ENCODE measurements around the gene FAM162B.
"Not testable (repeated sequence)": the region's sequence is repeated elsewhere in the genome, so short reads cannot be mapped to it uniquely, and the experiment has no call there.

FAM162B gene

DNA sequence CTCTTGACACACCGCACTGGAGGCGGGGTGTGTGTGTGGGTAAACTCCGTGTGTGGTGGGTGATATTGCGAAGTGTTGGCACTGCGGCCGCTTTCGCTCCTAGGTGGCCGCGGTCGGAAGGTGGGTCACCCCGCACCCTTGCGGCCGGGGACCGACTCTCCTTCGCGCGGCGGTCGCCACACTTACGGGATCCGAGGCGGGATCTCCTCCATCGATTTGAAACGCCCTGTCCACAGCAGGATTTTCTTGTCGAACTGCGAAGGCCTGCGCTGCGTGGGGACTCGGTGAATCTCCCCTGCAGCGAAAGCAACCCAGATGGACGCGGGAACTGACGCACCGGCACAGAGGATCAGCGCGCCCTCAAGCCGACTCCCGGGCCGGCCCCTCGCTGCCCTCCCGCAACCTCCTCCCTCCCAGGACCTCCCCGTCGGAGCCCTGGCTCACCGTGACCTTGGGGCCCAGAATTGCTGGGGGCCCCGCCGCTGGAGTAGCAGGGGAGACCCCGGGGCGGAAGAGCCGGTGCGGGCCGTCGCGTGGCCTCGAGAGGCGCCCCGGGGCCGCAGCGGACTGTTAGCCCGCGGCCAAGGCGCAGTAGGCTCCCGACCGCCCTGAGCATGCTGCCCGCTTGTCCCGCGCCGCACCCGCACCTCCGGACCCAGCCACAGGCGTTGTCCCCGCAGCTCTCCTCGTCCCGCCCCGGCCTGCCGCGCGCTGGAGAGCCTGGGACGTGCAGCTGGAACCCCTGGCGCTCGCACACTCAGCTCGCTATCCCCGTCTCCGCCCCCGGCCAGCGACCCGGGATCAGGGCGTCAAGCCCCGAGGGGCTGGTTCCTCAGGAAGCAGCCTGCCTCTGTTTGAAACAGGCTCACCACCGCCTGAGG, at the start of gene FAM162B:
Gene FAM162B, minus strand, starts transcription at position 759 of the 881 bp plus-strand sequence. Its CDS starts 143 bp downstream, at position 616.
- peak; percentile 2 for DNase-seq (ENCODE audit: low read depth)

DNA sequence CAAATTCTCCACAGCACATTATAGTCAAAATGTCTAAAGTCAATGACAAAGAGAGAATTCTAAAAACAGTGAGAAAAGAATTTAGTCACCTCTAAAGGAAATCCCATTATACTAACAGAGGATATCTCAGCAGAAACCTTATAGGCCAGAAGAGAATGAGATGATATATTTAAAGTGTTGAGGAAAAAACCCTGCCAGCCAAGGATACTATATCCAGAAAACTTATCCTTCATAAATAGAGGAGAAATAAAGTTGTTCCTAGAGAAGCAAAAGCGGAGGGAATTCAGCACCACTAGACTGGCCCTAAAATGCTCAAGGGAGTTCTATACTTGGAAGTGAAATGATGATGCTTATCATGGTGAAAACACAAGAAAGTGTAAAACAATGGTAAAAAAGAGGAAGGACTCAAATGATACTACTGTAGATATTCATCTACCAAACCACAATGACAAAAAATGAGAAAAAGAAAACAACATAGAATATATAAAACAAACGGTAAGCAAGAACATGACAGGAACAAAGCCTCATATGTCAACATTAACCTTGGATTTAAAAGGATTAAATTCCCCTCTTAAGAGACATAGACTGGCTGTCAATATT, 46.6 kb upstream of the FAM162B start:
- DNase-seq (ENCODE audit: low read depth): no peak

DNA sequence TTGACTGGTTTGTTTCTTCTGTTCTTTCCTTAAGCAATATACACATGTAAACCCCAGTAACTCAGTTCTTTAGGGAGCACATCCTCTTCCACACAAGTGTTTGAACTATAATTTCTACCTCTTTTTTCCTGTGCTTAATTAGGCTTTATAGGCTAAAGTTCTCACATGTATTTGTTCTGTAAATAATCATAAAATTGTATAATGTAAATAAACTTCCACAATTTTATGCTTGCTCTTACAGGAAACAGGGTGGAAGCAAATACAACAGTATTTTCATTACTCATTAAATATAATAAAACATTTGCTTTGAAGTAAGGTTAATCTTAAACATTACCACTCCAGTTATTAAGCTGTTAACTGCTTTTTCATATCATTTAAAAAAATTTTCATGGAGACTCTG, 36.5 kb upstream of the FAM162B start:
- no peak for DNase-seq (ENCODE audit: low read depth)

DNA sequence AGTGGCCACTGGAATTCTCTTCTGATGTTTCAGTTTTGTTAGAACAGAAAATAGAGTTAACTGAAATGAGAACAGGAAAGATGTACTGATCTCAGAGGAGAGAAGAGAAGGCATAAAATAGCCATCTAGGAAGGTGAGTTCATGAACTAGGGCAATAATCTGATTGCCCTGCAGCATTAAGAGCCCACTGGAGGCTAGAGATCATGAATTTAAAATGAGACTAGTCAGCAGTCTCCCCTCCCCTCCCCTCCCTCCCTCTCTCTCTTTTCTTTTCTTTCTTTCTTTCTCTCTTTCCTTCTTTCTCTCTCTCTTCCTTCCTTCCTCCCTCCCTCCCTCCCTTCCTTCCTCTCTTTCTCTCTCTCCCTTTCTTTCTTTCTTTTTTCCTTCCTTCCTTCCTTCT, 34.4 kb upstream of the FAM162B start:
- no peak for DNase-seq (ENCODE audit: low read depth)

DNA sequence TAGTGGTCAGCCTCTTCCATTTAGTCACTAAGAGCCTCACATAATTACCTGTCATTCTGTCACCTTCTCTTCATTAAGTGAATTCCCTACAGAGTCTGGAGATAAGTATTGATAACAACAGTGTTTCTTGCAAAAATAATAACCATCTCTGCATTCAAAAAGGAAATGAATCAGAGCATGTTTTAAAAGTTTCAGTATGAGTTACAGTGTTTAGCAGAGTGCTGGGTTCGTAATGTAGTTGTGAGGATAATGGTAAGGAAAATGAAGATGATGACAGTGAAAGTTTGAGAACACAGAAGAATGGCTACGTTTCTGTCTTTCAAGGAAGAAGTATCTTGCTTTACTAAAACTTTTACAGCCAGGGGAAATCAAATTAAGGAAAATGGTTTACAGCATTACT, 32.1 kb upstream of the FAM162B start:
- no peak for DNase-seq (ENCODE audit: low read depth)

DNA sequence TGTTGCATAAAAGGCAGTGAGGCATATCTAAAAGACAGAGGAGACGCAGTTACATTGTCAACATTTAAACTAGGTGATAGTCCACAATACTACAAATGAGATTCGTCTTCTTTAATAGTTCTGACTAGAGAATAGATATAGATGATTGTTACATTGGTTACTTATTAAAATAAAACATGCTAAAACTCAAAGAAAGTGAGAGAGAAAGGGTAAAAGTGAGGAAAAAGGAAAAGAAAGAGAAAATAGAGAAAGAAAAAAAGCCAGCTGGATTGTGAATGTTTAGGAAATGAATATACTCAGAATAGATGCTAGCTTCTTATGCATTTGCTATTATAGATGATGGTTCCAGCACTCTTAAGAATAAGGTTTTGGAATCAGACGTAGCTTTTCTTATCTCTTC, 27.7 kb upstream of the FAM162B start:
- DNase-seq (ENCODE audit: low read depth): no peak

DNA sequence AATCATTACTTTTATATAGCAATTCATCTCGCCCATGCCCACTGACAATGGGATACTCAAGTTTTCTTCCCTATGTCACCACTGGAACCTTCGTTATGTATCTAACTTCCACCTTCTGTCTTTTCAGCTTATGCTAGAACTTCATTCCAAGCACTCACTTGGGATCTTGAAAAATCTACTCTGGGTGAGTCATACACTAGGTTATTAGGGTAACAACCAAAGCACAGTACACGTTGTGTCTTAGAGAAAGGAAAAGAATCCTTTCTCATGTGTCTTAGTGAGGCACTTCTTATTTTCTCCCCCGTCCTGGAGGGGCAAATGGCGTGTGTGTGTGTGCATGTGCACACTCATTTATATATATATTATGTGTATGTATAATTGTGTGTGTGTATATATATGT, 18.3 kb upstream of the FAM162B start:
- no peak for DNase-seq (ENCODE audit: low read depth)

DNA sequence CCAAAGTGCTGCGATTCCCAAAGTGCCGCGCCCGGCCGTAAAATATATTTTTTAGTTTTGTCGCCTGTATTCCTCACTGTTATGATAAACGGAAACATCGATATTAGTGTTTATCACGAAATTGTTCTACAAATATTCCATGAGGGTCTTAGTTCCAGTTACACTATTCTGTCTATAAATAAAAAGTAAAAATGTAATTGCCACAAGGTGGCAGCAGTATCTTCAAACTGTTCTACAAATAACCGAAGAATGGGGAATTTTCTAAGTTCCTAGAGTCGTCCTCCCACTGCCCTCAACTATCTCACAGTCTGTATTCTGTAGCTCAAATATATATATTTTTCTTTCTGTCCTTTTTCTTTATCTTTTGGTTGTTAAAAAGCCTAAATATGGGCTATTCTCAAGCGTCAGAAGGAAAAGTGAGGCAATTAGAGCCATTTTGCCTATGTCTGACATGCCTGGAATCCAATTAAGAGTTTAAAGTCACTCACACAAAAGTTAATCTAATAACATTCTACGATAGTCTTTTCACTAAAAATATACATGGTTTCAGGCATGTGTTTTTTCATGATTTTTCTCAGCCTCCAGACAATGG, 14.2 kb upstream of the FAM162B start:
- DNase-seq (ENCODE audit: low read depth): no peak

DNA sequence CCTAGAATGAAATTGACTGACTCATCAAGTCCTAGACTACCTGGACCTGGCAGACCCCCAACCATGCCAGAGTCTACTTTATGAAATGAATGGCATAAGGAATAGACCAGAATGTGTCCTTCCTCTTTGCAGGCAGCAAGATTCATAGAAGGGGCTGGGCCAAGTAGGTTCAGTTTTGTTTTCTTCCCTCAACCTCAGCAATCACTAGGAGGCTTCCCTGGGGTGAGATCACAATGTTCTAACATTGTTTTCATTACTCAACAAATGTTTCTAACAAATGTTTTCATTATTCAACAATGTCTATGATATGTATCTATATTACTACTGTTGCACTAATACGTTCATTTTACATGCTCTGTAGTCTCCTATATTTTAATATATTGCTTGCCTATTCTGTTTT, 8.4 kb upstream of the FAM162B start:
- DNase-seq (ENCODE audit: low read depth): no peak

DNA sequence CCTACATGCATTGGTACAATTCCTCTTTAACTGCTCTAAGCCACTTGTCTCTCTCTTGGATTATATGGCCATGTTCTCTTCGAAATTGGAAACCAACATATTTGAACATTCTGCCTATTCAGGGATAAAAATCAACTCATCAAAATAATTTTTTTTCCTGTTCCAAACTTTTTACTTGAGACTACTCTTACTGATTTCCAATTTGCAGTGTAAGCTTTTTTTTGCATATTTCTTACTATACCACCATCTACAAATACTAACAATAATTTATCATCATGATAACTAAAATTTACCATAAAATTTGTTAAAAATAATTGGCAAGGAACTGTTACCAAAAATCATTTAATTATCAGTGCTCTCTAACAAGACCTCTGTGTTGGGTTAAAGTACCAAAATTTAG, 6.9 kb upstream of the FAM162B start:
- no peak for DNase-seq (ENCODE audit: low read depth)

DNA sequence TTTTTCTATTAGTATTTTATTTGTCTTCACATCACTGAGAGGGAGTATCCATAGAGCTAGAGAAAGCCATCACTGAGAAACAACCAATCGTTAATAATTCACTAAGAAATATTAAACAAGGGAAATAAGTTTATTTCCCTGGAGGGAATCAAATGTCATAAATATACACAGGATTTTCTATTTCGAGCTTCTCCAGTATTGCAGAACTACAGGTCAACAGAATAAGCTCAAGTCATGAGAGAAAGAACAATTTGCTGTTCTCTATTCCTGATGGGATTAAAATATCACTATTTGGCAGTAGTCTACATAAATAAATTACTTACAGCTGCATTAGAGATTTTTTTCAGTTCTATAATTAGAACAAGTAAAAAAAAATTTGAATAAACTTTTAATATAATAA, 2.2 kb upstream of the FAM162B start:
- DNase-seq (ENCODE audit: low read depth): no peak

DNA sequence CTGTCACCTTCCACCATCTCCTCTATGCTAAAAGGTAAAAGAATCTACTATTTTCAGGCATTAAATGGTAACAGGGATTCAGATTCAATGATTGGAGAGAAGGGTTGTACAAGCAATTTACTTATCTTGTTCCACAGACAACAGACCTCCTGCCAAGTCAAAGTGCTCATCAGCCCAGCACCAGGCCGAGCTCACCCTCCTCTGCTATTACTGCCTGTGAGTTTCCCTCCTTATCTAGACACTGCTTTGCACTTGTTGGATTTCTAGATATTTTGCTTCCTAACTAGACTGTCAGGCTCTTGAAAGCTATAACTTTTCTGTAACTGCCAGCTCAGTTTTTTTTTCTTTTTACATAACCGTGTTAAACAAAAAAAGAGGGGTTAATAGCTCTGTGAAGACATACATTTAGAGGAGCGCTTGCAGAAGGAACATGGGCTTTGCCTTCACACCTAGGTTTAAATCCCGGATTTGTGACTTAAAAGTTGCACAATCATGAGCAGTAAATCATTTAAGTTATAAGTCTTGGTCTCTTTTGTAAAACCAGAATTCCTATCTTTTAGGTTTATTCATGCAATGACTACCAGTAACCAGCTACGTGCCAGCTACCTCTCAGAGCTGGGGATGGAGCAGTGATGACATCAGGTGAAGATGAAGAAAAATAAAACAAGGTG, 1.1 kb upstream of the FAM162B start:
- DNase-seq (ENCODE audit: low read depth): no peak

DNA sequence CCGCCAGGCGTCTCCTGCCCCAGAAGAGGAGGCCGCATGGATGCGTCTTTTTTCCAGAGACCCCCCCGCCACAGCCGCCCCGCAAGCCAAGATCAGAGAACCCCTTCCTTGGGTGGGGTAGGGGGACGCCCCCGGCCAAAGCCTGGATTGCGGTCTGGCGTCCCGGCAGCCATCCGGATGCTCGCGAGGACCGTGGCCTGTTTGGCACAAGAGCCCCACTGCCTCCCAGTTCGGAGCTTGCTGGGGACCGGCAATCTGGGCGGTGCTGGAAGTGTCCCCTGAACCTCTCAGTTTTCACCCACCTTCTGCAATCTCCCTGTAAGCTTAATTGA, 924 bp downstream of the FAM162B start:
- no peak for DNase-seq (ENCODE audit: low read depth)

DNA sequence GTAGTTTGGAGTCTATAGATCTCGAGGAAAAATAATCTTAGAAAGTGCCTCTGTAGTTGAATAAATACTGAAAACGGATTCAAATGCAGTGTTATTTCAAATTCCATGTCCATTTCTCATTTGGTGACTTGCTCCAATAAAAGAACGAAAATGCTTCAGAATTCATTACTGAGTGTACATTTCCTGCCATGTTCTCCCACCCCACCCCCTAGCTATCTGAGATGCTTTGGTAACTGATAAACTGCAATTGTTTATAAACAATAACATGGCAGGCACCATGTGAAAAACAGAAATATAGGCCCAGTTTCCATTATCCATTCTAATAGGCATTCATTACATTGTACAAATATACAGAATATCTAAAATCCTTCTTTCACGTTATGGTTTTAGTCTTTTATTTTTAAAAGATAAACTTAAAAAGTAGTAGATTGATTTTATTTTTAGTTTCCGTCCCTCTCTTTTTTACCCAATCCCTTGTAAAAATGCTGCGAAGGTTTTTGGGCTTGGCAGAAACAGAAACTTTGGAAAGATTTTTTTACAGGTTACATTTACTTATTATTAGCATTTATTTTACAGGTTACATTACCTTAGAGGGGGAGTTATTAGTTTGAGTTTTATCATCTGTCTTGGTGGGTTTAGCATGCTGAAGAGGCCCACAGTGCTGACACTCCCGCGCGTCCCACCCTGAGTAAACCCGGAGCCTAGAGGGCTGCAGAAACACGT, 1.5 kb downstream of the FAM162B start:
- no peak for DNase-seq (ENCODE audit: low read depth)

DNA sequence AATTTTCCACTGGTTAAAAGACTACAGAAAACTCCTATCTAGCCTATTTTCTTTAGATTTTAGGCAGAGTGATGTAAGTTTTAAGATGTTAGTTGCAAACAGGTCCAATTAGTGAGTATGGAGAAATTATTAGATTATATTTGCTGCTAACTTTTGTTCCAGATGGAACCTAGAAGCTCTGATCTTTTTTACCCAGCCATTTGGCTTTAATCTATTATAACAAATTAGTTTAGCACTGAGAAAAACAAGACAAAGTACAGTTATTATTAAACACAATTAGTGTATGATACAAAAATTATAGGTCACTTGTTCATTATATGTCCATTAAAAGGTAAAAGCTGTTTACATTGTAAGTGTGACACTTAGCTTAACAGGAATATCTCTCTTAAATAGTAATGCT, 2.5 kb downstream of the FAM162B start:
- no peak for DNase-seq (ENCODE audit: low read depth)

DNA sequence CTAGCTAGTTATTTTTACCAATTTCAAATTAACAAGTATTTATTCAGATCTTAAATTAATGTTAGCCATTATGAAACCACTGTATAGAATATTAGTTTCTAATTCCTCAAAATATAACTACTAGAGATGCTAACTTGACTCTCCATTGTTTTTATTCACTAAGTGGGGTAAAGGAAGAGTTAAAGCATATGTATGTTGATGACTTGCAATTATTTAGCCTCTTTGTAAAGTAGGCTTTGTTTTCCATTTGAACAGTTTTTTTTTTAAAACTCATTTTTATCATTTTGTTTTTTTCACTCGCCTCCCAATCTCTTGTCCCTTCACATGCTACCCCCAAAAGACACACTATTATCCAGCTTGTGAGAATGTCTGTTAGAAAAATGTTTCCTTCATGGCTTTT, 3.3 kb downstream of the FAM162B start:
- no peak for DNase-seq (ENCODE audit: low read depth)

DNA sequence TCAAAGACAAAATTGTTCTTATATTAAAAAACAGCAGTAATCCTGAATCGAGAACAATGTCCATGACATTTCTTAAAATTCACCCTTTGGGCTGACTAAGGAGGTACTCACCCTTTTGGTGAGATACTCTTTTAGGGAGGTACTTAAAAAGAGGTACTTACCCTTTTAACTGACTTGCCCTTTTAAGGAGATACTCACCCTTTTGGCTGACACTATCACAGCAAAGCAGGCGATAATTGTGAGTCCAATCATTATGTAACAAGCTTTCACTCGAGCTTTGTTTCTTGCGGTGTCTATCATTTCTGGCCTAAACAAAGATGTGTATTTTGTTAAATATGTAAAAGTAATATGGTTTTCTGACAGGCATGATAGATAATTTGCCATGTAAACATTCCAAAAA, 3.7 kb downstream of the FAM162B start:
- no peak for DNase-seq (ENCODE audit: low read depth)

DNA sequence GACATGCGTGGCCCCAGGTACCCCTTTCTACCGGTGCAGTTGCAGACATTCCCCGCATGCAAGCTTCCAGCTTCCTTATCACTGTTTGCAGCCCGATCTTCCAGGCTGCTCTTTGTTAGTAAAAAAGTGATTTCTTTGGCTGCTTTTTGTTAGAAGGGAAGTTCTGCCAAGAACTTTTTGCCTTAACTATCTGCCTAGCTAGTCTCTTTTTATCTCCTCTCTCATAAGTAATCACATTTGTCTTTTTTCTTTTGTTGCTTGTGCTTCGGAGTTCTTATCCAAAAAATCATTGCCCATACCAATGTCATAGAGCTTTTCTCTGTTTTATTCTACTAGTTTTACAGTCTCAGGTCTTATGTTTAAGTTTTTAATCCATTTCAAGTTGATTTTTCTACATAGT, 20.3 kb downstream of the FAM162B start:
- no peak for DNase-seq (ENCODE audit: low read depth)

DNA sequence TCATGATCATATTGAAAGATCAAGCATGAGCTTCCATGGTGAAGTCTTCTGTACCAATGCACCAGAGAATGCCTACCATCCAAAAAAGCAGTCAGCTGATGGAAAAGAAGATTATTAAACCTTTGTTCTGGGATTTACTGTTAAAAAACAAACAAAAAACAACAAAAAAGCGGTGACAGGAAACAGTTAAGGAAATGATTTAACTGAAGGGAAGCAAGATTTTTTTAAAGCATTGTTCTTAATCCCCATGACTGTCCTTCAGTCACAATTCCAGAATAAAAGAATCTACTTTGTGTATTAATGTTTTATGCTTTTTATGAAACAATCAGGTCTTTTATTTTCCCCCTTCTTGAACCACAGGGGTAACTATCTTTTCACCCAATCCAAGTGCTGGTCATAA, 23.9 kb downstream of the FAM162B start:
- DNase-seq (ENCODE audit: low read depth): no peak

DNA sequence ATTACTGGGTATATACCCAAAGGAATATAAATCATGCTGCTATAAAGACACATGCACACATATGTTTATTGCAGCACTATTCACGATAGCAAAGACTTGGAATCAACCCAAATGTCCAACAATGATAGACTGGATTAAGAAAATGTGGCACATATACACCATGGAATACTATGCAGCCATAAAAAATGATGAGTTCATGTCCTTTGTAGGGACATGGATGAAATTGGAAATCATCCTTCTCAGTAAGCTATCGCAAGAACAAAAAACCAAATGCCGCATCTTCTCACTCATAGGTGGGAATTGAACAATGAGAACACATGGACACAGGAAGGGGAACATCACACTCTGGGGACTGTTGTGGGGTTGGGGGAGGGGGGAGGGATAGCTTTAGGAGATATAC, 25.0 kb downstream of the FAM162B start:
- not testable (repeated sequence) for DNase-seq (ENCODE audit: low read depth)

DNA sequence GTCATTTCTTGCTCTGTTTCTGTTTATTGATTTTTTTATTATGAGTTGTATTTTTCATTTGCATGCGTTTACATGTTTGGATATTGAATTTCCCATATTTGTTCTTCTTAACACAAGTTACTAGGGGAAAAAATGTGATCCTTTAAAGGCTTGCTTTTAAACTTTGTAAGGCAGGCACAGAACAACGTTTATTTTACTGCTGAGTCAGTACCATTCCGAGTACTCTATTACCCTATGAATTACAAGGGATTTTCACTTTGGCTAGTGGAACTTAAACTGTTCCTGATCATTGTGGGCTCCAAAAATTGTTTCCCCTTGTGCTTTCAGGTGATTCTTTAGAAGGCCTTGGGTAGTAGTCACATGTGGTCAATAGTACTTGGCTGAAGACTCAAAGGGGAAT, 28.5 kb downstream of the FAM162B start:
- no peak for DNase-seq (ENCODE audit: low read depth)

DNA sequence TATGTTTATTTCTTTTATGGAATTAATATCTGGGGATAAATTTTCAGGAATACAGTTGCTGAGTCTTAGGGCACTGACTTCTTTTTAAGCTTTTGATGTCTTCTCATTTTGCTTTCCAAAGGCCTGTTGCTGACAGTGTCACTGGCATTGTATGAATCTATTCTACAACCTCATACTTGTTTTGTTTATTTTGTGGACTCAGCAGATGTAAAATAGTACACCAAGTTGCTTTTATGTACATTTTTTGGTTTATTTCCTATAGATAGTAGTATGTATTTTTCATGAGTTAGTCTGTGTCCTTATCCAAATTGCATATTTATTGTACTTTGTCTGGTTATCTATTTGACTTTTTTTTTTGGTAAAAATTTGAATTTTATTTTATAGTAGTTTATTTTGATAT, 35.0 kb downstream of the FAM162B start:
- no peak for DNase-seq (ENCODE audit: low read depth)

Data from activated T-cell treated with anti-CD3 and anti-CD28 coated beads for 48 hours (primary cell).